ENCODE results near the gene DXO. TPM values are rescaled to one million over a fixed set of nuclear protein-coding genes. Genes with fewer than 3 reads are reported as not detected.
A peak's percentile ranks its signal among the peaks of the same experiment; 100 is the strongest.
"Not testable (repeated sequence)": the region's sequence is repeated elsewhere in the genome, so short reads cannot be mapped to it uniquely, and the experiment has no call there.

The DXO gene
- 10 to 100 TPM; 21.3 to 36.4 (median 33.9) TPM for total RNA-seq

DNA sequence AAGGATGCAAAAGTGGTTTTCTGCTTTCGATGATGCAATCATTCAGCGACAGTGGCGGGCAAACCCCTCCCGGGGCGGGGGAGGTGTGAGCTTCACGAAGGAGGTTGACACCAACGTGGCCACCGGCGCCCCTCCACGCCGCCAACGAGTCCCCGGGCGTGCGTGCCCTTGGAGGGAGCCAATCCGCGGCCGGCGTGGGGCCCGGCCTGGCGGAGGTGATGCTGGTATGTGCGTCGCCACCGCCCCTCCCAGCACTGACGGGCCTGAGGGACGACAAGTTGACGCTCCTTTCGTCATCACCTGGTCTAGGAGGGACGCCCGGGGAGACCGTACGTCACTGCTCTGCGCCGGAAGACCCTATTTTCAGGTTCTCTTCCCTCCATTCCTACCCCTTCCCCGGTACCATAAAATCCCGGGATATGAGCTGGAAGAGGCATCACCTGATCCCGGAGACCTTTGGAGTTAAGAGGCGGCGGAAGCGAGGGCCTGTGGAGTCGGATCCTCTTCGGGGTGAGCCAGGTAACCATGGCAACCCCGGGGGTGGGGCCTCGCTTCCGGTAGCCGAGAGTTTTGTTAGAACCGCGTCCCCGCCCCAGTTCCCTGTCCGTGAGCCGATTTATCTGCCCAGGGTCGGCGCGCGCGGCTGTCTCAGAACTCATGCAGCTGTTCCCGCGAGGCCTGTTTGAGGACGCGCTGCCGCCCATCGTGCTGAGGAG, at the start of gene DXO:
Gene DXO (minus strand): TSS at position 146 of the 716 bp plus-strand sequence. CDS start 463 bp downstream, outside the sequence.
- intact Hi-C loops (cut with DNase I), result no loop called here

DNA sequence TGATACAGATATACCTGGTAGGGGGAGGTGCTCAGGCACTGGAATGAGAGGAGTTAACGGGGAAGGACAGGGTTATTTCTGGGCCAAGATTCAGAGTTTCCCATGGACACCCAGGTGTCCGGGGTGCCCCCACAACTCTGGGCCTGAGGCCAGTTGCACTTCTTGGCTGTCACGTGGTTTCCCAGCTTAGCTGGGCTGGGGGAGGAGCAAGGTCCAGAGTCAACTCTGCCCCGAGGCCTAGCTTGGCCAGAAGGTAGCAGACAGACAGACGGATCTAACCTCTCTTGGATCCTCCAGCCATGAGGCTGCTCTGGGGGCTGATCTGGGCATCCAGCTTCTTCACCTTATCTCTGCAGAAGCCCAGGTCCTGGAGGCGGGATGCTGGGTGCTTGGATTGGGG, 42.6 kb upstream of the DXO start, which contains the start of gene C4B:
Gene C4B (plus strand): TSS at position 249 of the 400 bp plus-strand sequence. CDS start 51 bp downstream, at position 300.
- H3K36me3 ChIP-seq; intact Hi-C loops (cut with DNase I); H3K9me3 ChIP-seq; H3K27me3 ChIP-seq; DNase-seq; H3K4me3 ChIP-seq (replicated peaks in 1 of 3); H3K4me1 ChIP-seq; H3K27ac ChIP-seq: not testable (repeated sequence)
- no CpG with 5 or more reads among the region's 6 CpGs for WGBS, 2 donors

More for the DNA sequence above, at the start of gene DXO:
- Histone ChIP-seq H3K27ac (peak within 1 kb of the TSS; percentile 93 to 97 (median 97)), H3K4me1 (peaks cover 12 to 18% of the 10 kb centered on the region in 2 donors), H3K27me3 (no peaks in the 10 kb centered on the region), H3K4me3 (replicated peaks in 1 of 3) (peak within 1 kb of the TSS; percentile 38 to 91 (median 87)), H3K36me3 (peaks cover 27 to 29% of the 10 kb centered on the region in 2 donors), H3K9me3 (no peaks in the 10 kb centered on the region)
- DNase-seq, result peak; percentile 97
- TF ChIP-seq POLR2A (IDR thresholded peaks at IDR 0.05), result peak in 1 of 2 donors; percentile 65
- TF ChIP-seq, protein P1, sequence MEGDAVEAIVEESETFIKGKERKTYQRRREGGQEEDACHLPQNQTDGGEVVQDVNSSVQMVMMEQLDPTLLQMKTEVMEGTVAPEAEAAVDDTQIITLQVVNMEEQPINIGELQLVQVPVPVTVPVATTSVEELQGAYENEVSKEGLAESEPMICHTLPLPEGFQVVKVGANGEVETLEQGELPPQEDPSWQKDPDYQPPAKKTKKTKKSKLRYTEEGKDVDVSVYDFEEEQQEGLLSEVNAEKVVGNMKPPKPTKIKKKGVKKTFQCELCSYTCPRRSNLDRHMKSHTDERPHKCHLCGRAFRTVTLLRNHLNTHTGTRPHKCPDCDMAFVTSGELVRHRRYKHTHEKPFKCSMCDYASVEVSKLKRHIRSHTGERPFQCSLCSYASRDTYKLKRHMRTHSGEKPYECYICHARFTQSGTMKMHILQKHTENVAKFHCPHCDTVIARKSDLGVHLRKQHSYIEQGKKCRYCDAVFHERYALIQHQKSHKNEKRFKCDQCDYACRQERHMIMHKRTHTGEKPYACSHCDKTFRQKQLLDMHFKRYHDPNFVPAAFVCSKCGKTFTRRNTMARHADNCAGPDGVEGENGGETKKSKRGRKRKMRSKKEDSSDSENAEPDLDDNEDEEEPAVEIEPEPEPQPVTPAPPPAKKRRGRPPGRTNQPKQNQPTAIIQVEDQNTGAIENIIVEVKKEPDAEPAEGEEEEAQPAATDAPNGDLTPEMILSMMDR (IDR thresholded peaks at IDR 0.05), result no peak
- WGBS, 2 donors, result 0 to 1% methylated on average over 11 to 34 of the region's 62 CpGs

DNA sequence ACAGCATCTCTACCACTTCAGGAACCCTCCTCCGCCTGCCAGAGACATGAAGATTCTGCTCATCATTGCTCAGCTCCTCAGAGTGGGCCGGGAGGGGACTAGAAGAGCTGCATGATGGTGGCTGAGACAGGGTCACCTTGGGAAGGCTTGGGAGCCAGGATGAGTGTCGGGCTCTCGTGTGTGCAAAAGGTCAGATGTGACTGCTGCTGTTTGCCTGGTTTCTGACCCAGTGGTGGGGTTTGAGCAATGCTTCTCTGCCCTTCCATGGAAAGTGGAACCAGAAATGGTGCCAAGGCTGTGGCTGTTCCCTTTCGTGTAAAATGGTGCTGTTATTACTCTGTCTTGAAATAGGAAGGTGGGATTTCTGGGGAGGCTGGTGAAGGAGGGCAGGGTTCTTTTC, 41.8 kb upstream of the DXO start:
- H3K27ac ChIP-seq; intact Hi-C loops (cut with DNase I); H3K27me3 ChIP-seq; H3K9me3 ChIP-seq; H3K4me1 ChIP-seq; DNase-seq; H3K4me3 ChIP-seq (replicated peaks in 1 of 3); H3K36me3 ChIP-seq: not testable (repeated sequence)
- no CpG with 5 or more reads among the region's 5 CpGs for WGBS, 2 donors

DNA sequence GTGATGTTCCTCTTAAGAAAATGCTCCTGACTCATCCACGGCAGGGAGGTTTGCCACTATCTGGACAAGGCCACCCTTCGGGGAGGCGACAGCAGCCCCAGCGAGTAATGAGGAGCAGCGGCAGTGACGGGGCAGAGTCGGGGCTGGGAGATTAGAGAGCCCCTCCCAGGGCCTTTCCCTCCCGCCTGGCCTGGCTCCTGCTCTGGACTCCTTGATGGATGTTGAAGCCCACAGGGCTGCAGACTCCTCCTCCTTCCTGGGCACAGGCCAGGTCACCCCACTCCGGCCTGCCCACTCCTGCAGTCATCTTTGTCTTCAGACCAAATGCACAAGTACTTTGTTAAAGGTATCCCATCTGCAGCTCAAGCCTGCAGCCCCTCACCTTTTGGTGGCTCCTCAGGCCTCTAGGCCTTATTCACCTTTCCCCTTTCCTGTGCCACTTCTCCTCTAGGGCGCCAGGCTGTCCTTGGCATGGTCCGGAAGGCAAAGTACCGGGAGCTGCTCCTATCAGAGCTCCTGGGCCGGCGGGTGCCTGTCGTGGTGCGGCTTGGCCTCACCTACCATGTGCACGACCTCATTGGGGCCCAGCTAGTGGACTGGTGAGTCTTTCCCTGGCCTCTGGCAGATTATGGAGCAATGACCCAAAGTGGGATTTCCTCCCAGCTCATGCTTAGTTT, 41.1 kb upstream of the DXO start:
- peak; percentile 20 to 31 for DNase-seq
- H3K4me3 ChIP-seq (replicated peaks in 1 of 3); H3K4me1 ChIP-seq; H3K27me3 ChIP-seq; intact Hi-C loops (cut with DNase I); H3K9me3 ChIP-seq; H3K36me3 ChIP-seq; H3K27ac ChIP-seq: not testable (repeated sequence)
- 86 to 90% methylated on average over 6 to 16 of the region's 17 CpGs for WGBS, 2 donors

DNA sequence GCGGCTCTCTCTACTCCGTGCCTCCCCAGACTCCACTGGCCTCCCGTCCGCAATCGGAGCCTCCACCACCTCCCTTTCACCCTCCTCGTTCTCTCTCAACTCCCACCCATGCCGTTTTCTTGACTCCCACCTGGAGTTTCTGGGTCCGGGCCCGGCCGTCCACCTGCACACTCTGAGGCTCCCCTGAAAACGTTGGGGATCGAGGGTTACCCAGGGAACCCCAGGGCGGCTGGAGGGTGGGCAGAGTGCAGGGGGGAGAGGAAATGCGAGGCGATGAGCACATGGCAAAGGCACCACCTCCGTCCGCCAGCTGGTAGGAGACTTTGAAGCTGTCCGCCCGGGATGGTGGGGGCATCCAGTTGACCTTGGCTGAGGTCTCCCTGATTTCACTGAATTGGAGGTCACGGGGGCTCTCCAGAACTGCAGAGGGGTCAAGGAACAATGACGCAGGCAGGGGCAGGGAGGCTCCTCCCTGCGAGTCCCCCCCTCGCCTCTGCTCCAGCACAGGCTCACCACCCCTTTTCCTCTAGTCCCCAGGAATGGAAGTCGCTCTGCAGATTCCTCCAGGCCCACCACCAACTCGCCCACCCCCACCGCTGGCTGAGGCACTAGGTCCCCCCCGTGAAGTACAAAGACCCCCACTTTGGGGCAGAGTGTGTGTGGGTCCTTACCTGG, 39.1 kb upstream of the DXO start:
- H3K36me3 ChIP-seq; H3K4me3 ChIP-seq (replicated peaks in 1 of 3); H3K27me3 ChIP-seq; H3K27ac ChIP-seq; DNase-seq; H3K4me1 ChIP-seq; intact Hi-C loops (cut with DNase I); H3K9me3 ChIP-seq: not testable (repeated sequence)
- 72 to 78% methylated on average over 12 to 15 of the region's 27 CpGs for WGBS, 2 donors

DNA sequence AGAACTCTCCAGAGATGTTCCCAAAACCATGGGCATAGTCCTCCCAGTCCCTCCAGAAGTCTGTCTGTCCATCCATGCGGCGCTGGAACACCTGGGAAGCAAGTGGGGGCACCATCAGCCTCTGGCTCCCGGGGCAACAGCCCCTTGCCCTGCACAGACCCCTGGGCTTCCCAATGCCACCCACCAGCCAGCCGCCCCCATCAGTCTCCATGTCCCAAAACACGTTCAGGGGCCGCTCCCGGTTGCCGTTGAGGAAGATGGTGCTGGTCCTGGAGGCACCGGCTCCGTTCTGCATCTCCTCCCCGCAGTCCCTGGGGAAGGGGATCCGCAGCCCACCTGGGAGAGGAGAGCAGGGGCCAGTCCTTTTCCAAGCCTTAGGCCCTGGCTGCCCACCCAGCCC, 37.6 kb upstream of the DXO start:
- H3K27ac ChIP-seq; H3K9me3 ChIP-seq; H3K4me3 ChIP-seq (replicated peaks in 1 of 3); intact Hi-C loops (cut with DNase I); H3K36me3 ChIP-seq; DNase-seq; H3K4me1 ChIP-seq; H3K27me3 ChIP-seq: not testable (repeated sequence)
- WGBS, 2 donors, result 95% methylated on average over 4 of the region's 12 CpGs; no CpG with 5 or more reads in 1 of the 2 donors

DNA sequence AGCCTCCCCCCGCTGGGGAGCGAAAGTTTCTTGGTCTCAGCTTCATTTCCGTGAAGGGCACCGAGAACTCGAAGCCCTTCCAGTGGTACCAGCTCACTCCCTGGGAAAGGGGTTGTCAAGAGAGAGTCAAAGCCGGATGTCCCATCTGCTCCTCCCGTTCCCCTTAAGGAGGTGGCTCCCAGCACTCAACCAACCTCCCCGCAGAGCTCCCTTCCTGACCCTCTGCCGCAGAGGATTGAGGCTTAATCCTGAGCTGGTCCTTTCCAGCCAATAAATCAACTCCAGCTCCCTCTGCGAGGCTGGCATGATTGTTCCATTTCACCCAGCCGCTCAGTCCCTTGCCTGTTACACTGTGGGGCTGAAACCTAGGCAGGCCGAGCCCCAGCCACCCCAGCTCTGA, 36.7 kb upstream of the DXO start:
- intact Hi-C loops (cut with DNase I); H3K9me3 ChIP-seq; H3K27ac ChIP-seq; H3K4me3 ChIP-seq (replicated peaks in 1 of 3); H3K36me3 ChIP-seq; H3K4me1 ChIP-seq; H3K27me3 ChIP-seq; DNase-seq: not testable (repeated sequence)
- 47% methylated on average over 5 of the region's 12 CpGs; no CpG with 5 or more reads in 1 of the 2 donors for WGBS, 2 donors

DNA sequence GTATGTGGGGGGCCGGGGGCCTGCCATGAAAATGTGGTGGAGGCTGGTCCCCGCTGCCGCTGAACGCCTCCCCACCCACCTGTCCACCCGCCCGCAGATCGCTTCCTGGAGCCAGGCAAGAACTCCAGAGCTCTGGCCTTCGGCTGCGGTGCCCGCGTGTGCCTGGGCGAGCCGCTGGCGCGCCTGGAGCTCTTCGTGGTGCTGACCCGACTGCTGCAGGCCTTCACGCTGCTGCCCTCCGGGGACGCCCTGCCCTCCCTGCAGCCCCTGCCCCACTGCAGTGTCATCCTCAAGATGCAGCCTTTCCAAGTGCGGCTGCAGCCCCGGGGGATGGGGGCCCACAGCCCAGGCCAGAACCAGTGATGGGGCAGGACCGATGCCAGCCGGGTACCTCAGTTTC, 36.1 kb upstream of the DXO start:
- intact Hi-C loops (cut with DNase I); H3K9me3 ChIP-seq; H3K36me3 ChIP-seq; H3K4me1 ChIP-seq; H3K27me3 ChIP-seq; H3K4me3 ChIP-seq (replicated peaks in 1 of 3); DNase-seq; H3K27ac ChIP-seq: not testable (repeated sequence)
- no CpG with 5 or more reads among the region's 24 CpGs for WGBS, 2 donors

DNA sequence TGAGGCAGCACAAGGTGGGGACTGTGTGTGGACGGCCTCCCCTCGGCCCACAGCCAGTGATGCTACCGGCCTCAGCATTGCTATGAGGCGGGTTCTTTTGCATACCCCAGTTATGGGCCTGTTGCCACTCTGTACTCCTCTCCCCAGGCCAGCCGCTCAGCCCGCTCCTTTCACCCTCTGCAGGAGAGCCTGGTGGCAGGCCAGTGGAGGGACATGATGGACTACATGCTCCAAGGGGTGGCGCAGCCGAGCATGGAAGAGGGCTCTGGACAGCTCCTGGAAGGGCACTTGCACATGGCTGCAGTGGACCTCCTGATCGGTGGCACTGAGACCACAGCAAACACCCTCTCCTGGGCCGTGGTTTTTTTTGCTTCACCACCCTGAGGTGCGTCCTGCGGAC, 35.1 kb upstream of the DXO start:
- H3K36me3 ChIP-seq; intact Hi-C loops (cut with DNase I); H3K4me3 ChIP-seq (replicated peaks in 1 of 3); H3K4me1 ChIP-seq; H3K27me3 ChIP-seq; DNase-seq; H3K27ac ChIP-seq; H3K9me3 ChIP-seq: not testable (repeated sequence)
- WGBS, 2 donors, result 80 to 89% methylated on average over 4 to 5 of the region's 12 CpGs

DNA sequence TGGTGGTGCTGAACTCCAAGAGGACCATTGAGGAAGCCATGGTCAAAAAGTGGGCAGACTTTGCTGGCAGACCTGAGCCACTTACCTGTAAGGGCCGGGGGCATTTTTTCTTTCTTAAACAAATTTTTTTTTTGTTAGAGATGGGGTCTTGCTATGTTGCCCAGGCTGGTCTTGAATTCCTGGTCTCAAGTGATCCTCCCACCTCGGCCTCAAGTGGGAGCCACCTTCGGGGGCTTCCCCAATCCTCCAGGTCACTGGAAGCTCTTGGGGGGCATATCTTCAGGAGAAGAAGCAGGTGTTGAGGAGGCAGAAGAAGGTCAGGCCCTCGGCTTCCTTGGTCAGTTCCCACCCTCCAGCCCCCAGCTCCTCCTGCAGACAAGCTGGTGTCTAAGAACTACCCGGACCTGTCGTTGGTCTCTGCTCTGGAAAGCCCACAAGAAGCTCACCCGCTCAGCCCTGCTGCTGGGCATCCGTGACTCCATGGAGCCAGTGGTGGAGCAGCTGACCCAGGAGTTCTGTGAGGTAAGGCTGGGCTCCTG, 34.1 kb upstream of the DXO start:
- DNase-seq; H3K4me1 ChIP-seq; H3K27me3 ChIP-seq; H3K36me3 ChIP-seq; H3K4me3 ChIP-seq (replicated peaks in 1 of 3); intact Hi-C loops (cut with DNase I); H3K27ac ChIP-seq; H3K9me3 ChIP-seq: not testable (repeated sequence)
- 90 to 96% methylated on average over 4 to 8 of the region's 8 CpGs for WGBS, 2 donors

DNA sequence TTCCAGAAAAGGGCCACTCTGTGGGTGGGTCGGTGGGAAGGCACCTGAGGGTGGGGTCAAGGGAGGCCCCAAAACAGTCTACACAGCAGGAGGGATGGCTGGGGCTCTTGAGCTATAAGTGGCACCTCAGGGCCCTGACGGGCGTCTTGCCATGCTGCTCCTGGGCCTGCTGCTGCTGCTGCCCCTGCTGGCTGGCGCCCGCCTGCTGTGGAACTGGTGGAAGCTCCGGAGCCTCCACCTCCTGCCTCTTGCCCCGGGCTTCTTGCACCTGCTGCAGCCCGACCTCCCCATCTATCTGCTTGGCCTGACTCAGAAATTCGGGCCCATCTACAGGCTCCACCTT, 33.6 kb upstream of the DXO start:
- H3K36me3 ChIP-seq; H3K4me1 ChIP-seq; H3K4me3 ChIP-seq (replicated peaks in 1 of 3); H3K27ac ChIP-seq; H3K9me3 ChIP-seq; intact Hi-C loops (cut with DNase I); H3K27me3 ChIP-seq: not testable (repeated sequence)
- 30 to 60% methylated on average over 3 of the region's 9 CpGs for WGBS, 2 donors
- DNase-seq, result peak; percentile 21 to 62

Measured in thyroid gland (tissue), 4 donors.